Stimulated activated CD8-positive, alpha-beta memory T cell treated with anti-CD3 and anti-CD28 coated beads, Interleukin-4, amount 100 ng/mL, for 48 hours (primary cell): Measurements from ENCODE around the gene CCNE1.
"Not testable (repeated sequence)": the region's sequence is repeated elsewhere in the genome, so short reads cannot be mapped to it uniquely, and the experiment has no call there.

Experiments used
- DNase-seq: peaks from one replicate; pipeline ENCODE4 v3.0.0-alpha.2; 2020

CCNE1 gene

DNA sequence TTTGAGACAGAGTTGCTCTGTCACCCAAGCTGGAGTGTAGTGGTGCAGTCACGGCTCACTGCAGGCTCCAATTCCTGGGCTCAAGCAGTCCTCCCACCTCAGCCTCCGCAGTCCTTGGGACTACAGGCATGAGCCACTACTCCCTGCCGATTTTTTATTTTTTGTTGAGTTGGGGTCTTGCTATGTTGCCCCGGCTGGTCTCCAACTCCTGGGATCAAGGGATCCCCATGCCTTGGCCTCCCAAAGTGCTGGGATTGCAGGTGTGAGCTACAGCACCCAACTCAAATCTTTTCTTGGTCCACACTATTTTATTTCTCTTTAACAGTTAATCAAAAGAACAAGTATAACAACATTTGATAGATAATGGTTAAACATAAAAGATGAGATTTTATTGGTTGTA lies 7.5 kb downstream of the CCNE1 start:
- DNase-seq, result no peak

GRCh38 chr19:29819986-29820385 lies 8.2 kb downstream of the CCNE1 start:
- DNase-seq, result no peak

GRCh38 chr19:29823581-29824330 lies 12.0 kb downstream of the CCNE1 start:
- DNase-seq, result no peak

GRCh38 chr19:29825263-29825662 lies 13.5 kb downstream of the CCNE1 start:
- not testable (repeated sequence) for DNase-seq

DNA sequence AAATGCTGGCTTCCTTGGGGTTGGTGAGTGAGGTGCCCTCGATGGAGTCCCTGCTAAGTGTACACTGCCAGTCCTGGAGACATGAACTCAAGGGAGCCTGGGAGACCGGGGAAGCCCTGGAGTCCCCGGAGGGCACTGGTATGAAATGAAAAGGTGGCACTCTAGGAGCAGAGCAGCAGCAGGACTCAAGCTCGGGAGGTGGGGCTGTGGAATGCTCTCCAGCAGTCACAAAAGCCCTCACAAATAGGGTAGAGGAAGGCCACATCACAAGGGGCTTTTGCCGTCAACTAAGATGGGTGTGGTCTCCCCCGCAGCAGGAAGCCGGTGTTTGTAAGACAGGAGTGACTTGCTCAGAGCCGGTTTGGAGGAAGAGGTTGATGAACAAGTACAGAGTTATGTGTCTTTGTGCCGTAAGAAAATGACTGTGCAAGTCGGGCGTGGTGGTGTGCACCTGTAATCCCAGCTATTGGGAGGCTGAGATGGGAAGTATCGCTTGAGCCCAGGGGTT lies 19.3 kb downstream of the CCNE1 start:
- DNase-seq, result peak; percentile 70

GRCh38 chr19:29831686-29832085 lies 19.9 kb downstream of the CCNE1 start:
- DNase-seq, result no peak

GRCh38 chr19:29832801-29833200 lies 21.0 kb downstream of the CCNE1 start:
- DNase-seq, result no peak

GRCh38 chr19:29833614-29834261 lies 21.9 kb downstream of the CCNE1 start:
- DNase-seq, result no peak

DNA sequence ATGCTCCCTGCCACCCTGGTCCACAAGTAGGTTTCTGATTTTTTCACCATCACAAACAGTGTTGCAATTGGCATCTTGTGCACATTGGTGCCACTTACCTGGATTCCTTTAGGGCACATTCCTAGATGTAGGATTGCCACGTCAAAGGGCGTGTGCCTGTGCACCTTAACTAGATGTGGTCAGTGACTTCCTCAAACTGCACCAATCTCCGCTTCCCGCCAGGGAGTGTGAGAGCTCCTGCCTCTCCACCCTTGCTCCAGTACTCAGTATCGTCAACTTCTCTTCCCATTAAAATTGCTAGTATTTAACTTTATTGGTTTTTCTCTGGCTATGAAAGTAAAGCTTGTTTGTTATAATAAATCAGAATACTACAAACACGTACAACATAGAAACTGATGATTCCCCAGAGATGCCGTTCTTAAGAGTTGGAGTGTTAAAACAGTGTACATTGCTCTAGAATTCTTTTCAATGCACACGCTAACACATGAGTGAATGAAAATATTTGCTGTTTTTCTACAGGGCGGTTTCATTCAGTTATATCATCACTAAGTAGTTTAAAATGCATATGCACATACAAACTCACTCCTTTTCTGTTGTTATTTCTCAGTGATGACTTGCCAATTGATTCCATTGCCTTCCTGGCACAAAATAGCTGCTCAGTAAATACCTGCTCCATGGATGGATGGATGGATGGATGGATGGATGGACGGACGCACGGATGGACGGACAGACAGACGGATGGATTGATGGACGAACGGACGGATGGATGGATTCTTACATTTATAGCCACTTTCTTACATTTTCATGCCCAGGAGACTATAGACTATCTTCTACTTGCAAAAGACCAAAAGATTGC lies 23.4 kb downstream of the CCNE1 start:
- no peak for DNase-seq

DNA sequence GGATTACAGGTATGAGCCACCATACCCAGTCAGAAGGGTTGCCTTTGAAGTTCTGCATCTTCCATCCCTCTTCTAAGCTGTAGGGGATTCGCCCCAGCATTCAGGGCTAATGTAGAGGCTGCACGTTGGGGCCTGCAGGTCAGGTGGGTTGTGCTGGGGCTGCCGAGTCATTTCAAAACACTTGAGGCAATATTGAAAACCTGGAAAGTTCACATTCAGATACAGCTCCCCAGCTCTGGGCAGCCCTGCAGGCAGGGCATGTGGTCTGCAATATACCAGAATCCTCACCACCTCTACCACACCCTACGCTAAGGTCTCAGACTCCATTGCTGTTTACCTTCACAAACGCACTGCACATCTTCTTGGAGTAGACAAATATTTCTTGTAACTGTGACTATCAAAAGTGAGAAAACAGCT lies 24.6 kb downstream of the CCNE1 start:
- peak; percentile 70 for DNase-seq

- DNase-seq, result peak; percentile 54
Measured at GRCh38 chr19:29837448-29837981, 25.7 kb downstream of the CCNE1 start.

DNA sequence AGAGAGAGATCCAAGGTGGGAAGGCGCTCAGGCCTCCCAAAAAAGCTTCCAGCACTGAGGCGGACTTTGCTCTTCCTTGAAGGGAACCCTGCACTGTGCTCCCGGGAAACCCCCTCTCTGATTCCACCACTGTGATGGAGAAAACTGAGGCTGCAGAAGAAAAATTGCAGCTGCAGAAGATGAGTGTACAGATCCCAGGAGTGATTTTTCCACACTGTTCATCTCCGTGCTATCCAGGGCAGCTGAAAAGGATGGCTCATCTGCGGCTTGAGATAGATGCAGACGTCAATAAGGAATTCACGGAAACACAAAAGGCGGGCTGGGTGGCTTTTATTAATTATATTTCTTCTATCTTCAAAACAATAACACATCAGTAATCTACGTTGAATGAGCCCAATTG lies 26.2 kb downstream of the CCNE1 start:
- no peak for DNase-seq

- DNase-seq, result no peak
Measured at GRCh38 chr19:29840066-29840950, 28.5 kb downstream of the CCNE1 start.

- DNase-seq, result no peak
Measured at GRCh38 chr19:29841209-29841558, 29.4 kb downstream of the CCNE1 start.

- no peak for DNase-seq
Measured at GRCh38 chr19:29841559-29842367, 30.0 kb downstream of the CCNE1 start.

- DNase-seq, result no peak
Measured at GRCh38 chr19:29842471-29843179, 30.8 kb downstream of the CCNE1 start.

GRCh38 chr19:29843180-29844051 lies 31.6 kb downstream of the CCNE1 start:
- DNase-seq, result no peak

DNA sequence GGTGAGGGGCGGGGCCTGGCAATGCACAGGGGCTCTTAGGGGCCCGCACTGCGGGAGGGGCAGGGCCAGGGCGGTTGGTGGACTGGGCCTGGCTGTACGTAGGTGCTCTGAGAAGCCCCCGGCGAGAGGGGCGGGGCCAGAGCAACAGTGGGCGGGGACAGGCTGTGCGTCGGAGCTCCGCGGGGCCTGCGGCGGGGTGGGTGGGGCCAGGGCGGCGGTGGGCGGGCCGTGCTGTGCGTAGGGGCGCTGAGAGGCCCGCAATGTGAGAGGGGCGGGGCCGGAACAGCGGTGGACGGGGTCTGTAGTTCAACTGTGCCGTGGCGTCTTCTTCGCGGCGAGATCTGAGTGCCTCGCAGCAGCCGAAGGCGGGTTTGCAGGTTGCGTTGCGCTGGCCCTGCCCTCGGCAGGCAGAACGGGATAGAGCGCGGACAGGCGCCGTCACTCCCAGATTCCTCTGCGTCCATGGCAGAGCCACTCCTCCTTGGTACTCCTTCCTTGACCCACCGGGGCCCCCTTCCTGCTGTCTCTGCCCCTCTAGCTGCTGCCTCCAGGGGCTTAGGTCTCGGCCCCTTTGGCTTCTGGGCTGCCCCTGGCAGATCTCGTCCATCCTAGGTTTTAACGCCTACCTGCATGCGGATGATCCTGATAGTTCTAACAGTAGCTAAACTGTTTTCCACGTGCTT lies 33.2 kb downstream of the CCNE1 start:
- peak; percentile 96 for DNase-seq
